ENCODE results near the gene CRYBG2.

Gene CRYBG2

GRCh38 chr1:26277719-26278118, 76.2 kb downstream of the CRYBG2 start:
- no peak for DNase-seq

GRCh38 chr1:26277261-26277661, 76.7 kb downstream of the CRYBG2 start:
- DNase-seq: no peak

GRCh38 chr1:26276432-26276838, 77.5 kb downstream of the CRYBG2 start:
- no peak for DNase-seq

- peak; percentile 91 for DNase-seq
Measured at GRCh38 chr1:26275580-26276431, 78.1 kb downstream of the CRYBG2 start.

- peak; percentile 40 for DNase-seq
Measured at GRCh38 chr1:26274801-26275425, 79.0 kb downstream of the CRYBG2 start.

Data from activated CD4-positive, alpha-beta T cell treated with anti-CD3 and anti-CD28 coated beads, Interleukin-2, Interleukin-6, amounts not matched to agents 100 ng/mL and 50 ng/mL, durations not matched to agents 16 hours and 8 hours (primary cell).